HepG2 (cell line): ENCODE measurements around the gene TRMT1. TPM values are rescaled to one million over a fixed set of nuclear protein-coding genes. Genes with fewer than 3 reads are reported as not detected.
A peak's percentile ranks its signal among the peaks of the same experiment; 100 is the strongest.

Experiments
- ATAC-seq: fragments of 200-7000 bp; cut with Tn5 transposase; 3 replicates; pipeline ENCODE4 v1.9.1; 2020; ENCODE audit warnings: mild to moderate bottlenecking, moderate library complexity
- Bru-seq: library from RNA; stranded (reverse); fragments of 400-500 nt; gene quantifications from one replicate; lab custom pipeline; 2021; lab: Mats Ljungman, UMichigan
- BruChase-seq, 2 experiments: library from RNA; stranded (reverse); fragments of 400-500 nt; gene quantifications; one replicate each; lab custom pipeline; 2021; lab: Mats Ljungman, UMichigan
- BruUV-seq: library from RNA; stranded (reverse); fragments of 400-500 nt; replicated peaks from 2 replicates; lab custom pipeline; 2021; lab: Mats Ljungman, UMichigan
- CTCF ChIA-PET: fragments of 300-600 bp; formaldehyde crosslinking; extraction: SDS; loops from one replicate; lab custom pipeline; 2021; ENCODE audit warnings: low total read pairs, inconsistent platforms, low intra/inter-chr PET ratio; lab: Yijun Ruan, JAX
- POLR2A ChIA-PET: fragments of 350-600 bp; sonication (Branson Sonifier 250); formaldehyde crosslinking; loops from one replicate; lab custom pipeline; 2020; ENCODE audit warnings: antibody characterized with exemption, inconsistent platforms; lab: Yijun Ruan, JAX
- DNase-seq: peaks from one replicate; pipeline ENCODE4 v3.0.0-alpha.2; 2015; ENCODE audit warnings: low spot score
- FAIRE-seq: peaks from 3 replicates; lab custom pipeline; 2011; peaks lifted over from hg19 to GRCh38; lab: Jason Lieb, UNC
- H2AFZ ChIP-seq: one replicate; pipeline ENCODE4 v1.6.1; 2011; ENCODE audit warnings: low read length, inconsistent platforms
- H3K27ac ChIP-seq: fragments of 300-600 bp; 3 replicates; pipeline ENCODE4 v1.8.0; 2011; ENCODE audit warnings: mixed run types, mild to moderate bottlenecking, mixed read lengths, low read length, inconsistent platforms; ENCODE audit not compliant: insufficient read depth; ENCODE audit errors: extremely low read length
- H3K27me3 ChIP-seq, 2 experiments: fragments of 200-600 bp in 1 of 2; 2 replicates in 1 of 2; 3 replicates in 1 of 2; pipeline versions ENCODE4 v1.6.0 to v1.8.0; 2011; ENCODE audit warnings: low read length in 2 of 2, mild to moderate bottlenecking in 2 of 2, moderate library complexity in 2 of 2, inconsistent platforms in 1 of 2; ENCODE audit not compliant: insufficient read depth in 2 of 2, control insufficient read depth in 1 of 2
- H3K36me3 ChIP-seq, 2 experiments: fragments of 200-600 bp in 1 of 2; replicated peaks in 1 of 2; 2 replicates in 1 of 2; 3 replicates in 1 of 2; pipeline versions ENCODE4 v1.5.1 to v1.8.0; 2011; ENCODE audit warnings: low read length in 2 of 2, inconsistent platforms in 1 of 2; ENCODE audit not compliant: insufficient read depth in 2 of 2, control insufficient read depth in 1 of 2
- H3K4me1 ChIP-seq: 2 replicates; pipeline ENCODE4 v1.5.1; 2012; ENCODE audit warnings: low read length, inconsistent platforms; ENCODE audit not compliant: insufficient read depth
- H3K4me2 ChIP-seq: 2 replicates; pipeline ENCODE4 v1.6.0; 2011; ENCODE audit warnings: low read depth, low read length, inconsistent platforms
- H3K4me3 ChIP-seq, 3 experiments: fragments of 200-600 bp in 1 of 3; sonication (generic), shearing (Covaris generic) in 1 of 3; replicated peaks in 1 of 3; 2 replicates each; pipeline ENCODE4 v1.5.1; 2011 to 2016; ENCODE audit warnings: low read length in 3 of 3, inconsistent platforms in 2 of 3, low read depth in 2 of 3, mild to moderate bottlenecking in 2 of 3, control low read depth in 1 of 3, mixed read lengths in 1 of 3; ENCODE audit not compliant: insufficient read depth in 1 of 3
- H3K79me2 ChIP-seq: one replicate; pipeline ENCODE4 v1.6.1; 2011; ENCODE audit warnings: low read length, inconsistent platforms; ENCODE audit not compliant: insufficient read depth
- H3K9ac ChIP-seq: 2 replicates; pipeline ENCODE4 v1.6.0; 2011; ENCODE audit warnings: mild to moderate bottlenecking, low read depth, low read length, inconsistent platforms; ENCODE audit not compliant: insufficient read depth
- H3K9me3 ChIP-seq: 2 replicates; pipeline ENCODE4 v1.5.1; 2012; ENCODE audit warnings: mild to moderate bottlenecking, low read length
- H4K20me1 ChIP-seq: 2 replicates; pipeline ENCODE4 v1.6.0; 2011; ENCODE audit warnings: inconsistent platforms, mild to moderate bottlenecking, low read length, moderate library complexity; ENCODE audit not compliant: insufficient read depth
- RARA ChIP-seq: IDR thresholded peaks from 2 replicates; pipeline ENCODE4 v1.6.1; 2016; ENCODE audit warnings: missing genetic modification reagents, missing compliant biosample characterization
- RBM22 ChIP-seq: fragments of 200-400 bp; formaldehyde crosslinking; optimal IDR thresholded peaks from 2 replicates; pipeline ENCODE3; 2017; ENCODE audit warnings: mild to moderate bottlenecking, low read length, moderate library complexity
- SMC3 ChIP-seq: IDR thresholded peaks from 2 replicates; pipeline ENCODE4 v1.6.1; 2011; ENCODE audit warnings: low read length, improper control_type of control experiment
- UBTF ChIP-seq: sonication (generic); formaldehyde crosslinking; IDR thresholded peaks from 2 replicates; pipeline ENCODE4 v1.4.0; 2020; ENCODE audit warnings: mild to moderate bottlenecking, missing genetic modification reagents
- ZMYM3 ChIP-seq: sonication (generic); formaldehyde crosslinking; IDR thresholded peaks from 2 replicates; pipeline ENCODE4 v1.5.1; 2020; ENCODE audit warnings: mild to moderate bottlenecking, missing genetic modification reagents
- ZNF331 ChIP-seq: sonication (generic); formaldehyde crosslinking; IDR thresholded peaks from 2 replicates; pipeline ENCODE4 v1.4.0; 2020; ENCODE audit warnings: missing genetic modification reagents
- ZNF484 ChIP-seq: sonication (generic); formaldehyde crosslinking; IDR thresholded peaks from 2 replicates; pipeline ENCODE4 v1.5.1; 2020; ENCODE audit warnings: mild to moderate bottlenecking, low read depth, missing genetic modification reagents, borderline replicate concordance
- WGBS: methylation state at CpG from one replicate; pipeline ENCODE4 v1.1.6; 2017; ENCODE audit warnings: low lambda C conversion rate; 5-methylcytosine and 5-hydroxymethylcytosine counted together
- in situ Hi-C: cut with HindIII; loops from 2 replicates; pipeline ENCODE4 v1.10.0; 2017; ENCODE audit warnings: low pct_unique_long_range_greater_than_20kb; ENCODE audit not compliant: extremely low pct_ligation_motif_present
- intact Hi-C: fragments of 100-400 bp; cut with micrococcal nuclease; formaldehyde crosslinking; loops from one replicate; pipeline ENCODE4 v1.10.0; 2022; ENCODE audit not compliant: unreplicated experiment
- long read RNA-seq, 2 experiments: library from RNA in 1 of 2; library from polyadenylated mRNA in 1 of 2; stranded (forward) in 1 of 2; unstranded in 1 of 2; transcript quantifications; one replicate each; pipeline ENCODE4 v2.0.0, GENCODE V29; 2019 to 2022
- polyA minus RNA-seq, 3 experiments: library from RNA; depleted of rRNA, polyadenylated mRNA; stranded (reverse); fragments of >200 nt; gene quantifications; 2 replicates each; pipeline ENCODE4 v1.2.3, GENCODE V29; 2011; ENCODE audit warnings: low replicate concordance in 1 of 3
- polyA plus RNA-seq, 8 experiments: library from polyadenylated mRNA; depleted of rRNA in 3 of 8; stranded (reverse) in 7 of 8; unstranded in 1 of 8; fragments of >200 nt; fragmentation: Illumina TruSeq in 4 of 8; extraction: Trizol in 4 of 8; gene quantifications; 2 replicates each; pipeline versions ENCODE4 v1.2.1 to v1.2.3, GENCODE V29; 2011 to 2016; ENCODE audit warnings: low read depth in 4 of 8, missing spikeins in 1 of 8, mixed read lengths in 1 of 8; ENCODE audit not compliant: insufficient read depth in 1 of 8
- total RNA-seq, 5 experiments: library from RNA; depleted of rRNA; stranded (reverse); fragments of >200 nt; fragmentation: Illumina TruSeq; extraction: Trizol; gene quantifications; 2 replicates each; pipeline ENCODE4 v1.2.3, GENCODE V29; 2016; ENCODE audit warnings: low read depth in 1 of 5
- TF ChIP-seq, protein P1 (sequence below): sonication (generic); formaldehyde crosslinking; IDR thresholded peaks from 2 replicates; pipeline ENCODE4 v1.8.0; 2022; ENCODE audit warnings: mild to moderate bottlenecking, missing genetic modification reagents
- TF ChIP-seq, protein P2 (sequence below): sonication (generic); formaldehyde crosslinking; IDR thresholded peaks from 2 replicates; pipeline ENCODE4 v1.5.0; 2020; ENCODE audit warnings: mild to moderate bottlenecking, missing genetic modification reagents

Gene TRMT1
- 27.9 and 44.1 TPM in 2 replicates for total RNA-seq (2016; rRNA removed; fragmentation: Illumina TruSeq; extraction: Trizol)
- total RNA-seq (2016; cell fraction: cytosol; rRNA removed; fragmentation: Illumina TruSeq; extraction: Trizol; ENCODE audit: low read depth), result 9.6 and 11.8 TPM in 2 replicates
- total RNA-seq (2016; cell fraction: insoluble cytoplasmic fraction; rRNA removed; fragmentation: Illumina TruSeq; extraction: Trizol), result 23.9 and 45.4 TPM in 2 replicates
- 14.3 and 15.5 TPM in 2 replicates for total RNA-seq (2016; cell fraction: membrane; rRNA removed; fragmentation: Illumina TruSeq; extraction: Trizol)
- 55.3 and 60.2 TPM in 2 replicates for total RNA-seq (2016; cell fraction: nucleus; rRNA removed; fragmentation: Illumina TruSeq; extraction: Trizol)
- polyA plus RNA-seq (2011; rRNA removed), result 35.5 and 42.9 TPM in 2 replicates
- 16.0 and 24.0 TPM in 2 replicates for polyA plus RNA-seq (2011; cell fraction: cytosol; rRNA removed)
- 421 and 529 TPM in 2 replicates for polyA plus RNA-seq (2011; cell fraction: nucleus; rRNA removed)
- 22.9 and 29.0 TPM in 2 replicates for polyA plus RNA-seq (2012)
- polyA plus RNA-seq (2016; cell fraction: cytosol; fragmentation: Illumina TruSeq; extraction: Trizol; ENCODE audit: low read depth), result 9.7 and 9.9 TPM in 2 replicates
- polyA plus RNA-seq (2016; cell fraction: insoluble cytoplasmic fraction; fragmentation: Illumina TruSeq; extraction: Trizol; ENCODE audit: low read depth), result 24.6 and 27.1 TPM in 2 replicates
- polyA plus RNA-seq (2016; cell fraction: membrane; fragmentation: Illumina TruSeq; extraction: Trizol; ENCODE audit: low read depth), result 10.7 and 11.5 TPM in 2 replicates
- polyA plus RNA-seq (2016; cell fraction: nucleus; fragmentation: Illumina TruSeq; extraction: Trizol; ENCODE audit: insufficient read depth, low read depth), result 144 and 171 TPM in 2 replicates
- 61.2 and 61.3 TPM in 2 replicates for polyA minus RNA-seq (2011; rRNA and poly(A)+ RNA removed; ENCODE audit: low replicate concordance)
- 12.5 and 24.5 TPM in 2 replicates for polyA minus RNA-seq (2011; cell fraction: cytosol; rRNA and poly(A)+ RNA removed)
- polyA minus RNA-seq (2011; cell fraction: nucleus; rRNA and poly(A)+ RNA removed), result 44.6 and 48.9 TPM in 2 replicates
- Bru-seq, nascent RNA, result percentile 65 among the genes with signal in this experiment
- BruChase-seq, experiment 1, labeled RNA remaining after a 6-hour chase, result percentile 88 among the genes with signal in this experiment
- BruChase-seq, experiment 2, labeled RNA remaining after a 2-hour chase, result percentile 81 among the genes with signal in this experiment
- long read RNA-seq, experiment 1, transcript TRMT1-202 (17 exons, 2,142 nt), result major isoform, 16 of 38 reads
- long read RNA-seq, experiment 1, partial matches to known transcripts, result 7 of 38 reads
- long read RNA-seq, experiment 1, other reads (novel, unspliced or antisense), result 11 of 38 reads
- long read RNA-seq, experiment 2, transcript TRMT1-203 (16 exons, 2,263 nt), result minor isoform, 12 of 108 reads
- long read RNA-seq, experiment 2, transcript TRMT1-202 (17 exons, 2,142 nt), result major isoform, 43 of 108 reads
- long read RNA-seq, experiment 2, partial matches to known transcripts, result 17 of 108 reads
- long read RNA-seq, experiment 2, other reads (novel, unspliced or antisense), result 31 of 108 reads

DNA sequence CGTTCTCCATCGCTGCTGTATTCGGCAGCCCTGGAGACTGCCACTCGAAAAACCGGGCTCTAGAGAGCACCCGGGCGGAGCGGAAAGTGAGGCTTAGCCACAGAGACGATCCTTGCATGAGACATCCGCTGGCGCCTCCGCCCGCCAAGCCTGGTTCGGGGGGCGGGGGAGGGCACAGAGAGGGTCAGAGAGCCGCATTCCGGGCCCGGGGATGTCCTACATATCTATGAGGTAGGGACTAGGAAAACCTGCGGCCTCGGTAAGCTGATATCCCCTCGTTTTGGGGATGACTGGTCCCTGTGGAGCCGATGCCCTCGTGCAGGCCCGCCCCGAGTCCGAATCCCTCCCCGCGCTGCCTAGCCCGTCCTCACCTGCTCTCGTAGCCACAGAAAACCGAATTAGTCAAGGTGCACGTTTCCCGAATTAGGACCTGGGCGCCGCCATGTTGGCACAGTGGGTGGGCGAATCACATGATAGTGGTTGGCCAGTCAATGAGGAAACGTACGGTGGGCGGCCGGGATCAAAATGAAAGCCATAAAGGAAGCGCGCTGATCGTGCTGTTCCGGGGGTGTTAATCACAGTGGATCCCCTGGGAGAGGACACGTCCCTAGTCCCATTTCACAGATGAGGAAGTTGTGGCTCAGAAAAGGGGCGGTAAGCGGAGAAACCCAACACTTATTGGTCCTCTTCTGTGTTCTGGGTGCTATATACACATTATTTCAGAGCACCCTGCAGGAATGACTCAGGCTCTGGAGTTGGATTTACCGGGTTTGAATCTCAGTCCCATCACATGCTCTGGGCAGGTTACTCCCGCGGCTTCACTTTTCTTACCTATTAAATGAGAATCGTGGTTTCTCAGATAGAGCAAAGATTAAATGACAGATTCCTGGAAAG, at the start of gene TRMT1:
TSS of gene TRMT1 (minus strand) at position 459 of the 894 bp plus-strand sequence. CDS start at position 118, 341 bp downstream.
- Histone ChIP-seq H3K36me3 (peaks cover 4 to 24% of the 10 kb centered on the region in 2 experiments; a peak in 3 of 5 replicates), H4K20me1 (peaks cover 19% of the 10 kb centered on the region), H3K4me3 (peak within 1 kb of the TSS; percentile 94 to 96 (median 95)), H3K79me2 (peaks cover 48% of the 10 kb centered on the region), H2AFZ (peak within 1 kb of the TSS; percentile 85), H3K4me1 (peaks cover 35% of the 10 kb centered on the region), H3K27ac (peak within 1 kb of the TSS; percentile 83), H3K27me3 (no peaks in the 10 kb centered on the region; a peak in 1 of 5 replicates), H3K9me3 (no peaks in the 10 kb centered on the region), H3K4me2 (peak within 1 kb of the TSS; percentile 95), H3K9ac (peak within 1 kb of the TSS; percentile 89)
- BruUV-seq, result TSS peak; percentile 85
- DNase-seq, result peak; percentile 90
- ChIA-PET POLR2A (interaction anchor here (1.9 to 2.7 kb wide), 2 partner anchors 12 to 47 kb away, joined by 9 to 17 read pairs; no protein-coding TSS in a partner anchor), CTCF (no interaction called here)
- in situ Hi-C loops, result loop anchor here (5.0 kb wide), 1 partner anchor 36 kb away; the partner anchor contains the start of genes IER2 and STX10
- under 1% methylated on average over 13 of the region's 51 CpGs for WGBS
- FAIRE-seq, result peak; percentile 83
- intact Hi-C loops, result loop anchor here (5.0 kb wide), 1 partner anchor 36 kb away; the partner anchor contains the start of genes IER2 and STX10
- peak; percentile 64 for ATAC-seq
- TF ChIP-seq SMC3, result no peak
- TF ChIP-seq ZNF484, result no peak
- no peak for TF ChIP-seq RARA (CRISPR knock-in tag)
- TF ChIP-seq RBM22, result no peak
- TF ChIP-seq, protein P1, sequence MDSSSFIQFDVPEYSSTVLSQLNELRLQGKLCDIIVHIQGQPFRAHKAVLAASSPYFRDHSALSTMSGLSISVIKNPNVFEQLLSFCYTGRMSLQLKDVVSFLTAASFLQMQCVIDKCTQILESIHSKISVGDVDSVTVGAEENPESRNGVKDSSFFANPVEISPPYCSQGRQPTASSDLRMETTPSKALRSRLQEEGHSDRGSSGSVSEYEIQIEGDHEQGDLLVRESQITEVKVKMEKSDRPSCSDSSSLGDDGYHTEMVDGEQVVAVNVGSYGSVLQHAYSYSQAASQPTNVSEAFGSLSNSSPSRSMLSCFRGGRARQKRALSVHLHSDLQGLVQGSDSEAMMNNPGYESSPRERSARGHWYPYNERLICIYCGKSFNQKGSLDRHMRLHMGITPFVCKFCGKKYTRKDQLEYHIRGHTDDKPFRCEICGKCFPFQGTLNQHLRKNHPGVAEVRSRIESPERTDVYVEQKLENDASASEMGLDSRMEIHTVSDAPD (CRISPR knock-in tag), result no peak
- TF ChIP-seq, protein P2, sequence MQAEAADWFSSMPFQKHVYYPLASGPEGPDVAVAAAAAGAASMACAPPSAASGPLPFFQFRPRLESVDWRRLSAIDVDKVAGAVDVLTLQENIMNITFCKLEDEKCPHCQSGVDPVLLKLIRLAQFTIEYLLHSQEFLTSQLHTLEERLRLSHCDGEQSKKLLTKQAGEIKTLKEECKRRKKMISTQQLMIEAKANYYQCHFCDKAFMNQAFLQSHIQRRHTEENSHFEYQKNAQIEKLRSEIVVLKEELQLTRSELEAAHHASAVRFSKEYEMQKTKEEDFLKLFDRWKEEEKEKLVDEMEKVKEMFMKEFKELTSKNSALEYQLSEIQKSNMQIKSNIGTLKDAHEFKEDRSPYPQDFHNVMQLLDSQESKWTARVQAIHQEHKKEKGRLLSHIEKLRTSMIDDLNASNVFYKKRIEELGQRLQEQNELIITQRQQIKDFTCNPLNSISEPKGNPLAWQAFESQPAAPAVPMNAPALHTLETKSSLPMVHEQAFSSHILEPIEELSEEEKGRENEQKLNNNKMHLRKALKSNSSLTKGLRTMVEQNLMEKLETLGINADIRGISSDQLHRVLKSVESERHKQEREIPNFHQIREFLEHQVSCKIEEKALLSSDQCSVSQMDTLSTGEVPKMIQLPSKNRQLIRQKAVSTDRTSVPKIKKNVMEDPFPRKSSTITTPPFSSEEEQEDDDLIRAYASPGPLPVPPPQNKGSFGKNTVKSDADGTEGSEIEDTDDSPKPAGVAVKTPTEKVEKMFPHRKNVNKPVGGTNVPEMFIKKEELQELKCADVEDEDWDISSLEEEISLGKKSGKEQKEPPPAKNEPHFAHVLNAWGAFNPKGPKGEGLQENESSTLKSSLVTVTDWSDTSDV (CRISPR knock-in tag), result no peak
- TF ChIP-seq ZNF331 (CRISPR knock-in tag), result peak; percentile 59; the same call in 1 of the 2 replicates
- TF ChIP-seq UBTF (CRISPR knock-in tag), result peak; percentile 60
- peak; percentile 99 for TF ChIP-seq ZMYM3 (CRISPR knock-in tag)
